Spleen (tissue), 11 donors: ENCODE measurements around the gene DDX53. TPM values are rescaled to one million over a fixed set of nuclear protein-coding genes. Genes with fewer than 3 reads are reported as not detected.

Source experiments
- DNase-seq: peaks from one replicate; pipeline ENCODE4 v3.0.0-alpha.2; 2020
- H3K27ac ChIP-seq, 8 donors: fragments of 200-600 bp; sonication (generic) in 7 of 8; 1 replicate in 4 of 8; 2 replicates in 4 of 8; pipeline versions ENCODE4 v1.5.0 to v1.8.0; 2016 to 2021; ENCODE audit warnings: inconsistent platforms in 4 of 8, mild to moderate bottlenecking in 4 of 8, moderate library complexity in 1 of 8
- H3K27me3 ChIP-seq, 7 donors: fragments of 200-600 bp; sonication (generic) in 6 of 7; replicated peaks in 1 of 7; 1 replicate in 4 of 7; 2 replicates in 3 of 7; pipeline versions ENCODE4 v1.5.0 to v1.8.0; 2016 to 2021; ENCODE audit warnings: inconsistent platforms in 3 of 7, mild to moderate bottlenecking in 1 of 7
- H3K36me3 ChIP-seq, 6 donors: fragments of 200-600 bp; sonication (generic) in 5 of 6; 1 replicate in 4 of 6; 2 replicates in 2 of 6; pipeline versions ENCODE4 v1.5.0 to v1.8.0; 2016 to 2021; ENCODE audit warnings: inconsistent platforms in 2 of 6
- H3K4me1 ChIP-seq, 6 donors: fragments of 200-600 bp; sonication (generic) in 5 of 6; 1 replicate in 3 of 6; 2 replicates in 3 of 6; pipeline versions ENCODE4 v1.5.0 to v1.8.0; 2016 to 2021; ENCODE audit warnings: inconsistent platforms in 3 of 6
- H3K4me3 ChIP-seq, 8 donors: fragments of 200-600 bp; sonication (generic) in 7 of 8; 1 replicate in 4 of 8; 2 replicates in 4 of 8; pipeline versions ENCODE4 v1.5.0 to v1.8.0; 2016 to 2021; ENCODE audit warnings: inconsistent platforms in 4 of 8, mild to moderate bottlenecking in 4 of 8, moderate library complexity in 2 of 8
- H3K9me3 ChIP-seq, 8 donors: fragments of 200-600 bp; sonication (generic) in 7 of 8; 1 replicate in 4 of 8; 2 replicates in 4 of 8; pipeline versions ENCODE4 v1.5.0 to v1.8.0; 2016 to 2021; ENCODE audit warnings: inconsistent platforms in 4 of 8
- CTCF ChIP-seq, 11 experiments: fragments of 200-600 bp in 7 of 11; fragments of 450-650 bp in 4 of 11; sonication (generic) in 4 of 11; IDR thresholded peaks in 8 of 11; conservative IDR thresholded peaks in 3 of 11; 1 replicate in 7 of 11; 2 replicates in 4 of 11; pipeline versions ENCODE4 v1.4.0 to v1.8.0; 2016 to 2021; ENCODE audit warnings: antibody characterized with exemption in 11 of 11, inconsistent platforms in 4 of 11, mild to moderate bottlenecking in 1 of 11
- POLR2A ChIP-seq, 3 donors: fragments of 450-650 bp; IDR thresholded peaks; one replicate each; pipeline ENCODE4 v1.5.1; 2017; ENCODE audit warnings: antibody characterized with exemption in 3 of 3, mild to moderate bottlenecking in 1 of 3
- POLR2AphosphoS5 ChIP-seq, 3 donors: sonication (generic); formaldehyde crosslinking; IDR thresholded peaks; one replicate each; pipeline ENCODE4 v1.5.1; 2017; ENCODE audit warnings: antibody characterized with exemption in 3 of 3
- WGBS, 5 donors: extraction: QIAGEN DNeasy Blood & Tissue Kit in 3 of 5; methylation state at CpG; one replicate each; pipeline versions ENCODE4 v1.1.5 to v1.1.7; 2013 to 2018; 5-methylcytosine and 5-hydroxymethylcytosine counted together
- intact Hi-C: fragments of 100-400 bp; cut with DNase I; formaldehyde crosslinking; loops from one replicate; pipeline ENCODE4 v1.15.0; 2023; ENCODE audit warnings: low total_unique reads
- polyA plus RNA-seq, 3 donors: library from polyadenylated mRNA; stranded (reverse); fragments of 200-250 nt; gene quantifications; one replicate each; pipeline ENCODE4 v1.2.1, GENCODE V29; 2013
- total RNA-seq, 7 donors: library from RNA; depleted of rRNA in 3 of 7; stranded (reverse); fragments of >200 nt in 3 of 7; fragmentation: NEBNext Ultra II Directional in 4 of 7; extraction: Animal tissue kit (Norgen Biotek cat#: 25700) in 4 of 7; gene quantifications; one replicate each; pipeline versions ENCODE4 v1.1.0 to v1.2.1, GENCODE V29; 2016 to 2021
- donor health status: healthy with polysubstance abuse.
- donor health status: DM: no; HTN: no; CAD: no; lungs with moderate emphysema.
- donor health status: DM: no; HTN: no; CAD: no.
- donor health status: Bipolar disorder and iron deficiency.
- donor health status: healthy.
- donor health status: DM: no; HTN: no; CAD: no.
- donor health status: DM: yes; HTN: yes; CAD: no.

DDX53 gene
- total and polyA plus RNA-seq, 10 donors = not detected

GRCh38 chrX:22985958-22986357, 13.8 kb upstream of the DDX53 start:
- Histone ChIP-seq H3K4me1 (no peaks in the 10 kb centered on the region), H3K4me3 (no peak overlapping the region), H3K9me3 (no peaks in the 10 kb centered on the region), H3K27me3 (no peaks in the 10 kb centered on the region), H3K36me3 (no peaks in the 10 kb centered on the region), H3K27ac (no peak overlapping the region)
- DNase-seq = no peak
- TF ChIP-seq POLR2A (IDR thresholded peaks at IDR 0.05) (no peak), POLR2AphosphoS5 (IDR thresholded peaks at IDR 0.05) (no peak), CTCF (IDR thresholded peaks at IDR 0.05 in 8 of 11, conservative IDR thresholded peaks at IDR 0.05 in 3 of 11) (no peak)
- WGBS, 5 donors = 84 to 96% (median 94%) methylated on average over 2 of the region's 2 CpGs
- intact Hi-C loops = no loop called here

GRCh38 chrX:22987452-22987851, 12.3 kb upstream of the DDX53 start:
- TF ChIP-seq POLR2AphosphoS5 (IDR thresholded peaks at IDR 0.05) (no peak), CTCF (IDR thresholded peaks at IDR 0.05 in 8 of 11, conservative IDR thresholded peaks at IDR 0.05 in 3 of 11) (no peak), POLR2A (IDR thresholded peaks at IDR 0.05) (no peak)
- 73 to 100% (median 80%) methylated on average over 1 of the region's 1 CpG for WGBS, 5 donors
- H3K27ac ChIP-seq = no peak overlapping the region
- H3K9me3 ChIP-seq = no peaks in the 10 kb centered on the region
- no peak for DNase-seq
- intact Hi-C loops = no loop called here
- no peaks in the 10 kb centered on the region for H3K4me1 ChIP-seq
- no peaks in the 10 kb centered on the region for H3K36me3 ChIP-seq
- H3K4me3 ChIP-seq = no peak overlapping the region
- no peaks in the 10 kb centered on the region for H3K27me3 ChIP-seq

- WGBS, 5 donors = 54 to 79% (median 70%) methylated on average over 2 of the region's 2 CpGs
- intact Hi-C loops = no loop called here
Observed at GRCh38 chrX:23003116-23003515, 3.4 kb downstream of the DDX53 start.

More at GRCh38 chrX:23003116-23003515, 3.4 kb downstream of the DDX53 start:
- no peak overlapping the region for H3K4me3 ChIP-seq
- no peak overlapping the region for H3K27ac ChIP-seq
- H3K4me1 ChIP-seq = no peaks in the 10 kb centered on the region
- no peak for DNase-seq
- TF ChIP-seq POLR2AphosphoS5 (IDR thresholded peaks at IDR 0.05) (no peak), POLR2A (IDR thresholded peaks at IDR 0.05) (no peak), CTCF (IDR thresholded peaks at IDR 0.05 in 8 of 11, conservative IDR thresholded peaks at IDR 0.05 in 3 of 11) (no peak)
- H3K27me3 ChIP-seq = no peaks in the 10 kb centered on the region
- H3K9me3 ChIP-seq = peaks cover 0 to 7% (median 0%) of the 10 kb centered on the region in 8 donors
- no peaks in the 10 kb centered on the region for H3K36me3 ChIP-seq
